ENCODE measurements around the gene RNASE7.

- TF ChIP-seq CTCF (IDR thresholded peaks at IDR 0.05) (no peak), POLR2A (IDR thresholded peaks at IDR 0.05) (no peak), EP300 (IDR thresholded peaks at IDR 0.05) (no peak)
Measured at GRCh38 chr14:21015312-21015711, 26.9 kb upstream of the RNASE7 start.

Measured in suprapubic skin (tissue), 3 donors.